ENCODE results near the gene NLK.
A peak's percentile ranks its signal among the peaks of the same experiment; 100 is the strongest.
"Not testable (repeated sequence)": the region's sequence is repeated elsewhere in the genome, so short reads cannot be mapped to it uniquely, and the experiment has no call there.

NLK gene

DNA sequence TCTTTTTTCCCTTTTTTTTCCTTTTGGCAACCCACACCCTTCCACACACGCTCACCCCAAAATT, at the start of gene NLK:
Gene NLK, plus strand, starts transcription at position 21 of the 64 bp plus-strand sequence. CDS start 197 bp downstream, outside the sequence.
- DNase-seq, result no peak

GRCh38 chr17:27993161-27993695, 49.2 kb upstream of the NLK start:
- no peak for DNase-seq

DNA sequence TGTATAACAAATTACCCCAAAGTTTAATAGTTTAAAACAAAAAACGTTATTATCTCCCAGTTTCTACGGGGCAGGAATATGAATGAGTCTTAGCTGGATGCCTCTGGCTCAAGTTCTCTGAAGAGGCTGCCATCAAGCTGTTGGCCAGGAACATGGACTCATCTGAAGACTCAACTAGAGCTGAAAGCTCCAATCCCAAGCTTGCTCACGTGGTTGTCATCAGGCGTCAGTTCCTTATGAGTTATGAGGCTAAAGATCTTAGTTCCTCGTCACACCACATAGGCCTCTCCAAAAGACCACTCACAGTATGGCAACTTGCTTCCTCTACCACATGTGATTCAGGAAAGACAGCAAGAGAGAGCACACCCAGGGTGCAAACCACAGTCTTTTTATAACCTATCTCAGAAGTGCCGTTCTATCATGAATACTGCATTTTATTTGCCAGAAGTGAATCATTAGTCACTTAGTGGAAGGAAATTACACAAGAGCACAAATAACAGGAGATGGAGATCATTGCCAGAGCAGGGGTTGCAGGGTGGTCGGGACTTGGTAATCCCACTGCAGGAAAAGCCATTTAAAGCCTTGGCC, 48.7 kb upstream of the NLK start:
- DNase-seq, result no peak

- no peak for DNase-seq
Observed at GRCh38 chr17:27994586-27994985, 47.9 kb upstream of the NLK start.

- no peak for DNase-seq
Observed at GRCh38 chr17:27995554-27995953, 46.9 kb upstream of the NLK start.

DNA sequence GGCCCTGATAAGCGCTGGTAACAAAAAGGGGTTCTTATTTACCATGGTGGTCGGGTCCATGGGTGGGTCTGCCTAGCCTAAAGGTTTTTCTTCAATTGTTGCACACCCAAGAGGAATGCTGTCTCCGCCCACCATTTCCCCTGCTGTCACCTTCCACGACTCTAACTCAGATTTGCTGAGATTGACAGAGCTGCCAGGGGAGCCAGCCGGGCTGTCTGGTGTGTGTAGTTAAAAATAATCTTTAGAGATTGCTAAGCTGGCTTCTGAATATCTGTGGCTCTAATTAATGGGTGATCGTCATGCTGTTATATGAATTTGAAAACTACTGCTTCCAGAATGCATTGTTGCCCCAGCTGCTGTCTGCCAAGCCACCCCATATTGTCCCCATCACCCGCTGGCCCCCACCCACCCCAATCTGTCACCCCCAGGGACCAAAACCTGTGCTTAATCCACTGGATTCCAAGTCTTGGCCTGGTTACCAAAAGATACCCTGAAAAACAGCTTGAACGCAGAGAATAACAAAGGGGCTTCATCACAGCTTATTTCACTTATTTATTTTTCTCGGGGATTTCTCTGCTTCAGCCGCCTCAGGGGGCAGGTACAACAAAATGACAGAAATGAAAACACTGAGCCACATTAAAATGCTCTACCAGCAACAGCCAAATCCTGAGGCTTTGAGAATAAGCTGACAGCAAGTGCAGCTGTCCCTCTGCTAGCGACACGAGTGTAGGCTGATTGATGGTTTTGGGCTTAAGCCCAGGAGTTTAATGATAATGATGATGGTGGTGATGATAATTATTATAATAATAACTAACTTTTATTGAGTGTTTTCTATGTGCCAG, 46.1 kb upstream of the NLK start:
- DNase-seq, result no peak

- DNase-seq, result no peak
Observed at GRCh38 chr17:27997044-27997401, 45.5 kb upstream of the NLK start.

DNA sequence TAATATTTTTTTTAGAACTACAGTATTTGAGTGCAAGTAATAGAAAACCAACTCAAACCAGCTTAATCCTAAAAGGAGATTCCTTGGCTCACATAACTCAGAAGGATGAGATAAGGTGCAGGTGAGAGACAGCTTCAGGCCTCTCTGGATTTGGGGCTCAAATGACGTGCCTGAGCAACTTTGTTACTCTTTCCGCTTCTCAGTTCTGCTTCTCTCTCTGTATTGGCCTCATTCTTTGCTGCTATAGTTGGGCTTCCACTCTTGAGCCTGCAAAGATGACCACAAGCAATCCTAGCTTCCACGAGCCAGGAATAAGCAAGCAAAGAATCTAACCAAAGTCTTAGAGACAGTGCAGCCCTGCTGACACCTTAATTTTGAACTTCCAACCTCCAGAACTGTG, 45.0 kb upstream of the NLK start:
- no peak for DNase-seq

DNA sequence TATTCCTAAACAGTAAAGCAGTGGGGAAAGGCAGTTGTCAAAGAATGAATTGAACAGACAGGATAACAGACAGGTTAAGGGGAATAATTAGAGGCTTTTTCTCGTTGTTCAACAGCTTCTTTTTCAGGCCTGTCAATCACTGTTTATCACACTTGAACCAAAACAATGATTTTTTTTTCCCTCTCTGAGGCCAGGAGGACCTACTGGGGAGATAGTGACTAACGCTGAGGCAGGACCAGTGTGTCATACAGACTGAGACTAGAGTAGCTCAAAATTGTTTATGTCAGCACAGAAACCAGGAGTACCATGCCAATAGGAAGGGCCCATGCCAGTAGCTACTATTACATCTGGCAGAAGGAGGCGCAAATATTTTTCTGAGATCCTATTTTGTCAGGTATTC, 41.3 kb upstream of the NLK start:
- DNase-seq, result no peak

- no peak for DNase-seq
Observed at GRCh38 chr17:28004344-28004743, 38.1 kb upstream of the NLK start.

DNA sequence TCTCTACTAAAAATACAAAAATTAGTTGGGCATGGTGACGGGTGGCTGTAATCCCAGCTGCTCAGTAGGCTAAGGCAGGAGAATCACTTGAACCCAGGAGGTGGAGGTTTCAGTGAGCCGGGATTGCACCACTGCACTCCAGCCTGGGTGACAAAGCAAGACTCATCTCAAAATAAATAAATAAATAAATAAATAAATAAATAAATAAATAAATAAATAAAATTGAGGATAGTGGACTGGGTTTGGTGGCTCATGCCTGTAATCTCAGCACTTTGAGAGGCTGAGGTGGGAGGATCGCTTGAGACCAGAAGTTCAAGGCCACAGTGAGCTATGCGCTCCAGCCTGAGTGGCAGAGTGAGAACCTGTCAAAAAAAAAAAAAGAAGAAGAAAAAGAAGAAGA, 34.6 kb upstream of the NLK start:
- not testable (repeated sequence) for DNase-seq

GRCh38 chr17:28008513-28008912, 34.0 kb upstream of the NLK start:
- no peak for DNase-seq

DNA sequence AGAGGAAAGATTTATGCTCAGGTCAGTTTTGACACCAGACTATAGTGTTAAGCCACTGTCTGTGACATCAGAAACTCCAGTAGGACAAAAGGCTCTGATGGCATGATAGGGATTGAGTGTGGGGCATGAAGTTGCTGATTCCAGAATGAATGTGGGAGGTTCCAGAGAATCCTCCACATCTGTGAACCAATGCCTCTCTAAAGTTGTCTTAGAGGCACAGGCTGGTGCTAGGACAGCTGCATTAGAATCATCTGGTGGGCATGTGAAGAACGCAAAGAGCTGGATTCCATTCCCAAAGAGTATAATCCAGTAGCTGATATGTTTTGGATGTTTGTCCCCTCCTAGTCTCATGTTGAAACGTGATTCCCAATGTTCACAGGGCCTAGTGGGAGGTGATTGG, 32.1 kb upstream of the NLK start:
- no peak for DNase-seq

- DNase-seq, result no peak
Observed at GRCh38 chr17:28018439-28019070, 23.9 kb upstream of the NLK start.

GRCh38 chr17:28020515-28020914, 22.0 kb upstream of the NLK start:
- DNase-seq, result no peak

DNA sequence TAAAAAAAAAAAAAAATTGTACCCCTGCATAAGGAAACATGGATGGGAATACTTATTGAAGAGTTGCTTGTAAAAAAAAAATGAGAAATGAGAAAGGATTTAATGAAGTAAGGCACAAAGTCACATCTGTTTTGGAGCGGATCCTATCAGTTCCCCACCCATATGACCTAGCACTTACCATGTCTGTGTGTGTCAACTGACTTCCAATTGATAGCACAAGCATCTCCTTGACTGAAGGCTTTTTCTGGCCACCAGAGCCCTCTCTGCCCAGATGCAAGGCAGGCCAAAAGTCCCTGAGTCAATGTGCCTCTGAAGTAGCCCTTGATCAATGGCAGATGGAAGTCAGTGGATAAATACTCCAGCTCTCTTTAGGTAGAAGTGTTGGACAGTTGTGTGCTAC, 13.4 kb upstream of the NLK start:
- no peak for DNase-seq

- DNase-seq, result peak; percentile 2 to 39
Observed at GRCh38 chr17:28030386-28030785, 12.1 kb upstream of the NLK start.

- DNase-seq, result no peak
Observed at GRCh38 chr17:28031174-28031573, 11.3 kb upstream of the NLK start.

DNA sequence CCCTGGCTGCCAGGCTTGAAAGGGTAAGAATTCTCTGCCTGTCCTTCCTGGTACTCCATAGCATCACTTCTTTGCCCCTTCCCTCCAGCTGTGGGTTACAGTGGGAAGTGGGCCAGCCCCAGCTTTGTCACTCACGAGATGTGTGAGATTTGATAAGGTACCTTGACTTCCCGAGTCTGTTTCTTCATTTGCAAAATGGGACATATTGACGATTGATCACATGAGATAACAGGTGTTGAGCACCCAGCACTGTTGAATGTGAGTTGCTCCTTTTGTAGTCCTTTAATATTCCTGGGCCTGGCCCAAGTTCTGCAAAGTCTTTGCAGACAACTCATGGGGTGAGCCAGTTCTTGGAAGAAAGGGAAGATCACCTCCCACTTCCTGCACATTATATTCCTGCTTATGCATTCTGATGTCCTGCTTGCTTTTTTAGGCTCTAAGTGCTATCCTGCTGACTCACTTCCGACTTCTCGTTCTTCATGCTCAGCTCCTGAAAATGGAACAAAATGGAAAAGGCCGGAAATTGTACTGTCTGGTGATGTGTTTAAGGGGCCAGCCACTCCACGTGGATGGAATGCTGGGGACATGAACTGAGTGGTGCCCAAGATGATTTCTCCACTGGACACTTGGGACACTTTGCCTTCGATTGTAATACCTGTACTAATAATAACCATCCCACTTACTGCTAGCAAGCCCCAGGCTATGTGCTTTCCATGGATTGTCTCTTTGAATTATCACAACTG, 8.3 kb upstream of the NLK start:
- no peak for DNase-seq

DNA sequence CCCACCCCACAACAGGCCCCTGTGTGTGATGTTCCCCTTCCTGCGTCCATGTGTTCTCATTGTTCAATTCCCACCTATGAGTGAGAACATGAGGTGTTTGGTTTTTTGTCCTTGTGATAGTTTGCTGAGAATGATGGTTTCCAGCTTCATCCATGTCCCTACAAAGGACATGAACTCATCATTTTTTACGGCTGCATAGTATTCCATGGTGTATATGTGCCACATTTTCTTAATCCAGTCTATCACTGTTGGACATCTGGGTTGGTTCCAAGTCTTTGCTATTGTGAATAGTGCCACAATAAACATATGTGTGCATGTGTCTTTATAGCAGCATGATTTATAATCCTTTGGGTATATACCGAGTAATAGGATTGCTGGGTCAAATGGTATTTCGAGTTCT, 7.0 kb upstream of the NLK start:
- DNase-seq, result not testable (repeated sequence)

- DNase-seq, result not testable (repeated sequence)
Observed at GRCh38 chr17:28035884-28036283, 6.6 kb upstream of the NLK start.

DNA sequence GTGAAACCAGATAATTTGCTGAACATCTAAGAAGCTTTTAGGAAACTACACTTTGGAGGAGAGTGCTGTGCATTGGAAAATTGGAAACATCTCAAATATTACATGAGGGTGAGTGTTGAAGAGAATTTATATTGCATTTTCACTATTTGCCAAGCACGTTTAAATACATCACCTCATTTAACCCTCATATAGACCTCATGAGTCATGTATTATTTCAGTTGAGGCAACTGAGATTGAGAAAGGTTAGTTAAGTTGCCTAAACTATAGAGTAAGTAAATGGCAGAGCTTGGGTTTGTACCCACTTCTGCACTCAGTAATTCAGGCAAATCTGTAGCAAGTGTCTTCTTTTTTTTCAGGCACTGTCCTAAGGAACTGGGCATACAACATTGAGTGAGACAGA, 3.7 kb upstream of the NLK start:
- no peak for DNase-seq

DNA sequence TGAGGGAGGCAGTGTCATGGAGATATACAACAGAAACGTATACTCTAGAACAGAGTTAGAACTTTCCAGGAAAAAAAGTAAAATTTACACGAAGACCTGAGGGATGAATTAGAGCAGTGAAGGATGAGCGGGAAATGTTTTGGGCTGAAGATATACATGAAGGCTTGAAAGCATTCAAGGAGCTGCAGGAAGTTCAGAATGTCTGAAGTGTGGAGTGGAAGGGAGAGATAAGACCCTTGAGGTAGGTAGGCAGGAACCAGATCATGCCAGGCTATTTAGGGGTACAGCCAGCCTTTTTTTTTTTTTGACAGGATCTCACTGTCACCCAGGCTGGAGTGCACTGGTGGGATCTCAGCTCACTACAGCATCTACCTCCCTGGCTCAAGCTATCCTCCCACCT, 3.2 kb upstream of the NLK start:
- DNase-seq, result no peak

GRCh38 chr17:28040406-28040805, 2.1 kb upstream of the NLK start:
- DNase-seq, result no peak
